Sigmoid colon (tissue), 4 donors: Measurements from ENCODE around the gene KLF7.

Experiments used
- CTCF ChIP-seq, 4 experiments: fragments of 450-650 bp in 3 of 4; fragments of 200-600 bp in 1 of 4; IDR thresholded peaks; one replicate each; pipeline ENCODE4 v1.5.1; 2016 to 2019; ENCODE audit warnings: antibody characterized with exemption in 4 of 4, mild to moderate bottlenecking in 3 of 4, moderate library complexity in 2 of 4
- POLR2A ChIP-seq, 2 donors: fragments of 450-650 bp; IDR thresholded peaks; one replicate each; pipeline ENCODE4 v1.6.1; 2016; ENCODE audit warnings: antibody characterized with exemption in 2 of 2, mild to moderate bottlenecking in 2 of 2, moderate library complexity in 2 of 2
- POLR2AphosphoS5 ChIP-seq, 4 donors: sonication (generic); formaldehyde crosslinking; IDR thresholded peaks; one replicate each; pipeline ENCODE4 v1.6.1; 2017; ENCODE audit warnings: antibody characterized with exemption in 4 of 4

- TF ChIP-seq CTCF (IDR thresholded peaks at IDR 0.05) (no peak), POLR2A (IDR thresholded peaks at IDR 0.05) (no peak), POLR2AphosphoS5 (IDR thresholded peaks at IDR 0.05) (no peak)
Observed at GRCh38 chr2:207037896-207038295, 127.9 kb downstream of the KLF7 start.
